Activated naive CD8-positive, alpha-beta T cell (primary cell): ENCODE measurements around the gene FRMD3.

ENCODE experiments used
- H3K27ac Mint-ChIP-seq: one replicate; pipeline ENCODE4 v1.8.0; 2021; ENCODE audit warnings: mixed read lengths
- H3K27me3 Mint-ChIP-seq: one replicate; pipeline ENCODE4 v1.8.0; 2021; ENCODE audit warnings: mixed read lengths
- H3K36me3 Mint-ChIP-seq: one replicate; pipeline ENCODE4 v1.8.0; 2021; ENCODE audit warnings: mixed read lengths
- H3K4me1 Mint-ChIP-seq: one replicate; pipeline ENCODE4 v1.8.0; 2021; ENCODE audit warnings: low read depth, mixed read lengths
- H3K4me3 Mint-ChIP-seq: one replicate; pipeline ENCODE4 v1.8.0; 2021; ENCODE audit warnings: mild to moderate bottlenecking, mixed read lengths
- H3K9me3 Mint-ChIP-seq: one replicate; pipeline ENCODE4 v1.8.0; 2021; ENCODE audit warnings: low read depth, mixed read lengths

FRMD3 gene

DNA sequence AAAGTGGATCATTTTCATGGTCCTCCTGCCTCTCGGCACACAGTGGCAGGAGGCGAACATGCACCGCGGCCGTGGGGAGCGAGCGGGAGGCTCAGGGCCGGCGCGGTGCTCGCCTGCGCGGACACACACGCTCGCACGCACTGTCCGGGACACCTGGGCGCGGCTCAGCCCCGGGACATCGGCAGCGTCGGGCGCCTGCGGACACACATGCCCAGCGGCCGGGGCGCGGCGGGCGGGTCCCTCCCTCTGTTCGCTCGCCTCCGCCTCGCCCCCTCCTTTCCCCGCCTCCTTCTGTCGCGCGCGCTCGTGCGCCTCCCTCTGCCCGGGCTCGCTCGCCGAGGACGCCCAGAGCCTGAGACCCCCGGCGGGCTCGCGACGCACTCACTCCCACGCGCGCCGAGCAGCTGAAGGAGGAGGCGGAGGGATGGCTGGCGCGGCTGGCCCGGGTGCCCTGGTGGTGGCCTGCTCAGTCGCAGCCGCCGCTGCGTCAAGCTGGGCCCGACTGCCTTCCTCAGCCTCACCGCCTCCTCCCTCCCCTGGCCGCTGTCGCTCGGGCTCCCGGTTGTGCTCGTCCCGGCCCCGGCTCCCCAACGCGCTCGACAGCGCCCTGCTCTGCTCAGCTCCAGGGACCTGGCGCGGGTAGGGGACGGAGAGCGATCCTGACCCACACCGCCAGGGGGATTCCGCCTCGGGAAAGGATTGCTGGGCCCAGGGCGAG is at the start of gene FRMD3:
Gene FRMD3 (minus strand): TSS at position 230 of the 718 bp plus-strand sequence. CDS start 170 bp downstream, at position 60.
- Mint-ChIP-seq H3K27ac (no peak within 1 kb of the TSS), H3K9me3 (no peaks in the 10 kb centered on the region), H3K36me3 (peaks cover 6% of the 10 kb centered on the region), H3K4me1 (peaks cover 5% of the 10 kb centered on the region), H3K27me3 (peaks cover 13% of the 10 kb centered on the region), H3K4me3 (peak within 1 kb of the TSS; percentile 38)

DNA sequence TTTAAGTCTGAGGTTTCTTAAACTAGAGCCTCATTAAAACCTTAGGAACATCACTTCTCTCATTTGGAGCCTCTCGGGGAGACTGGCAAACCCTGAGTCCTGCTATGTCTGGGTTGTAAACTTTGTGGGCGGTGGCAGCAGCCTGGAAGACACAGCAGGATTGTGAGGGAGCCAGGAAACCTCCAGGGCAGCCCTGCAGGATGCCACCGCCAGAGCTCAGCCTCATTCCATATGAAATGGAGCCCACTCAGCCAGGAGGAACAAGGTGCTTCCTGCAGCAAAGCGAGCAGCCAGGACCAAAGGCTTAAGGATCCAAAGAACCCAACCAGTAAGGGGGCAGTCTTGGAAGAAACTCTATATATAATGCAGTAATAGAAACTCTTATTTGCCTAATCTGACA is 46.8 kb upstream of the FRMD3 start:
- Mint-ChIP-seq H3K4me1 (no peaks in the 10 kb centered on the region), H3K36me3 (peaks cover 15% of the 10 kb centered on the region), H3K4me3 (no peak overlapping the region), H3K9me3 (no peaks in the 10 kb centered on the region), H3K27ac (no peak overlapping the region), H3K27me3 (no peaks in the 10 kb centered on the region)

- H3K27ac Mint-ChIP-seq: no peak overlapping the region
- no peaks in the 10 kb centered on the region for H3K4me1 Mint-ChIP-seq
- H3K4me3 Mint-ChIP-seq: no peak overlapping the region
- H3K9me3 Mint-ChIP-seq: no peaks in the 10 kb centered on the region
- no peaks in the 10 kb centered on the region for H3K27me3 Mint-ChIP-seq
- peaks cover 22% of the 10 kb centered on the region for H3K36me3 Mint-ChIP-seq
Observed at GRCh38 chr9:83583151-83584014, 45.2 kb upstream of the FRMD3 start.

- no peaks in the 10 kb centered on the region for H3K4me1 Mint-ChIP-seq
- peaks cover 4% of the 10 kb centered on the region for H3K9me3 Mint-ChIP-seq
- H3K4me3 Mint-ChIP-seq: no peak overlapping the region
- no peaks in the 10 kb centered on the region for H3K27me3 Mint-ChIP-seq
- peaks cover 33% of the 10 kb centered on the region for H3K36me3 Mint-ChIP-seq
- no peak overlapping the region for H3K27ac Mint-ChIP-seq
Observed at GRCh38 chr9:83582029-83582428, 43.8 kb upstream of the FRMD3 start.

- H3K4me3 Mint-ChIP-seq: no peak overlapping the region
- peaks cover 32% of the 10 kb centered on the region for H3K36me3 Mint-ChIP-seq
- no peaks in the 10 kb centered on the region for H3K27me3 Mint-ChIP-seq
- peaks cover 4% of the 10 kb centered on the region for H3K9me3 Mint-ChIP-seq
- H3K4me1 Mint-ChIP-seq: no peaks in the 10 kb centered on the region
- H3K27ac Mint-ChIP-seq: no peak overlapping the region
Observed at GRCh38 chr9:83574482-83574881, 36.3 kb upstream of the FRMD3 start.

GRCh38 chr9:83572524-83572923 is 34.3 kb upstream of the FRMD3 start:
- Mint-ChIP-seq H3K4me3 (no peak overlapping the region), H3K27me3 (no peaks in the 10 kb centered on the region), H3K36me3 (peaks cover 16% of the 10 kb centered on the region), H3K9me3 (peaks cover 2% of the 10 kb centered on the region), H3K4me1 (no peaks in the 10 kb centered on the region), H3K27ac (no peak overlapping the region)

- Mint-ChIP-seq H3K9me3 (no peaks in the 10 kb centered on the region), H3K36me3 (peaks cover 8% of the 10 kb centered on the region), H3K27ac (no peak overlapping the region), H3K4me1 (no peaks in the 10 kb centered on the region), H3K4me3 (no peak overlapping the region), H3K27me3 (no peaks in the 10 kb centered on the region)
Observed at GRCh38 chr9:83570359-83570758, 32.2 kb upstream of the FRMD3 start.

DNA sequence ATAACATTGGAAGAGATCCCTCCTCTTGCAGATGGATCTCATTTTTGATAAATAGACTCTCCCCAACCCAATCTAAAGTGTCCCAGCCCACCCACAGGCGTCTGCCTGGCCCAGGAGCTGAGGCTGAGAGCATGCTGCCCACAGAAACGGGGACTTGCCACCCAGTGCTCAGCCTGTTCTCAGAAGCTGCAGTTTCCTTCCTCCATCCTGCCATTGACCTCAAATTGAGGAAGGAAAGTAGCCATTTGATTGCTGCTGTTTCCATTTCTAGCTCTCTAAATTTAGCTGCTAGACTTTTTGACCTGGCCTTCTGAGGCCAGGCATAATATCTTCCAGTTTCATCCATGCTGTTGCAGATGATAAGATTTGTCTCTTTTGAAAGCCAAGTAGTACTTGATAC is 31.1 kb upstream of the FRMD3 start:
- Mint-ChIP-seq H3K9me3 (no peaks in the 10 kb centered on the region), H3K27me3 (no peaks in the 10 kb centered on the region), H3K4me1 (no peaks in the 10 kb centered on the region), H3K4me3 (no peak overlapping the region), H3K27ac (no peak overlapping the region), H3K36me3 (peaks cover 6% of the 10 kb centered on the region)

- Mint-ChIP-seq H3K27me3 (no peaks in the 10 kb centered on the region), H3K27ac (no peak overlapping the region), H3K9me3 (no peaks in the 10 kb centered on the region), H3K4me3 (no peak overlapping the region), H3K4me1 (no peaks in the 10 kb centered on the region), H3K36me3 (peaks cover 13% of the 10 kb centered on the region)
Observed at GRCh38 chr9:83563360-83563759, 25.2 kb upstream of the FRMD3 start.

GRCh38 chr9:83560169-83560826 is 22.1 kb upstream of the FRMD3 start:
- H3K9me3 Mint-ChIP-seq: no peaks in the 10 kb centered on the region

GRCh38 chr9:83557771-83558170 is 19.6 kb upstream of the FRMD3 start:
- Mint-ChIP-seq H3K4me3 (no peak overlapping the region), H3K4me1 (no peaks in the 10 kb centered on the region), H3K27me3 (no peaks in the 10 kb centered on the region), H3K27ac (no peak overlapping the region), H3K36me3 (peaks cover 23% of the 10 kb centered on the region), H3K9me3 (peaks cover 16% of the 10 kb centered on the region)

More at GRCh38 chr9:83560169-83560826, 22.1 kb upstream of the FRMD3 start:
- H3K4me3 Mint-ChIP-seq: no peak overlapping the region
- no peaks in the 10 kb centered on the region for H3K4me1 Mint-ChIP-seq
- no peak overlapping the region for H3K27ac Mint-ChIP-seq
- H3K27me3 Mint-ChIP-seq: no peaks in the 10 kb centered on the region
- H3K36me3 Mint-ChIP-seq: peaks cover 18% of the 10 kb centered on the region

DNA sequence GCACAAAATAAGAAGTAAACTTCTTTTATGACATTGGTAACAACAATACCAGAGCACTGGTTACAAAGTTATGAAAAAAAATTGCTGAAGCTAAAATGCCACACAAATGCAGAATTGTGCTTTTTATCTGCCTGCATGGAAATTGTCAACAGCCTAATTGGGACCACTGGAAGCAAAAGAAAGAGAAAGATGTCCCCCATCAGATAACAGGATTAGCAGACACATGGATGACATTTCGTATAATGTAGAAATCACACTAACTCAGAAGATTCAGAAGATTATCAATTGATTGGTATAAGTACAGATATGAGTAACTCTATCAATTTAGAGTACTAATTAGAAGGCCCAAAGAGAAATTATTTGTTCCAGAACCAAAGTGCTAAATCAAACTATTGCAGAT is 19.1 kb upstream of the FRMD3 start:
- Mint-ChIP-seq H3K4me3 (no peak overlapping the region), H3K27me3 (no peaks in the 10 kb centered on the region), H3K36me3 (peaks cover 23% of the 10 kb centered on the region), H3K9me3 (peaks cover 19% of the 10 kb centered on the region), H3K27ac (no peak overlapping the region), H3K4me1 (no peaks in the 10 kb centered on the region)

DNA sequence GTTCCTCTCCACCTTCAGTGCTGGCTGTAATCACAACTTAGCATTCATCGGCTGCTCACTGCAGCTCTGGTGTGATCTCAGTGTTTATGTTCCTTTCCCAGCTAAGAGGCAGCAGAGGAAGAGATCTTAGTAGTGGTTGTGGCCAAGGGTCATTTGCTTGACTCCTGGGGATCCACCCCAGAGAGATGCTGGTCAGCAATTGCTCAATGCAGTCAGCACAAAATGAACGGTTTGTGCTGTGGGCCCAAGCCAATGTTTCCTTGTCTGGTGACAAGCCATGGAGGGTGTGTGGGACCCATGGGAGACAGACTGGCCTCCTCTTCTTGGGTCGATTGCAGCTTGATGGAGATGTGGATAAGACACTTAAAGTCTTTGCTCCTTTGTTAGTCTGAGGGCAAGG is 16.1 kb upstream of the FRMD3 start:
- no peak overlapping the region for H3K27ac Mint-ChIP-seq
- H3K36me3 Mint-ChIP-seq: peaks cover 18% of the 10 kb centered on the region
- no peak overlapping the region for H3K4me3 Mint-ChIP-seq
- peaks cover 24% of the 10 kb centered on the region for H3K9me3 Mint-ChIP-seq
- H3K4me1 Mint-ChIP-seq: no peaks in the 10 kb centered on the region
- no peaks in the 10 kb centered on the region for H3K27me3 Mint-ChIP-seq

DNA sequence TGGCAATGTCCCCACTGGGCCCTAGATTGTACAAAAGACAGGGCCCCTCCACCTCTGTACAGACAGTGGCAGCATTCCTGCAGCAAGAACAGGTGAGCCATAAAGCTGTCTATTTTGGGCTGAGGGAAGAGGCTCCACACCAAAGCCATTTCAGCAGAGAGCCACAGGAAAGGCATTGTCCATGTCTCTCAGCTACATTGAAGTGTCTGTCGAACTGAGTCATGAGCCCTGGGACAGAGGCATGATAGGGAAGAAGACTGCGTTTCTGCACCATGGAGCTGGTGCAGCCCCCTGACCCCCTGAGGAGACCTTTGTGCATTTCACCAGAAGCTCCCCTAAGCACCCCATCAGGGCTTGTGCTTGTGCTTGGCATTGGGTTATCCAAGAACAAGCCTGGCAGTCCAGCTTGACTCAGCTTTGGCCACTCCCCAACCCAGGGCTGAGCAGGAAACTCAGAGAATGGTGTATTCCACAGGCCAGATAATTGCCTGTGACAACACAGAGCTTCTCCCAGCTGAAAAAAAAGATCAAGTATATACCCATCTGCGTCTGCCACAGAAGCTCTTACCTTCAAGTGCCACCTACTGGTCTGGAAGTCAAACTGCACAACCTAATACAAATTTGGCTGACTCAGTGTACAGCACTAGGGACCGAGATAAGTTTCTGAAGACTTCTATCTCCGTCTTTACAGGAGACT is 5.9 kb upstream of the FRMD3 start:
- Mint-ChIP-seq H3K36me3 (peaks cover 15% of the 10 kb centered on the region), H3K27ac (no peak overlapping the region), H3K27me3 (peaks cover 4% of the 10 kb centered on the region), H3K4me3 (no peak overlapping the region), H3K9me3 (peaks cover 11% of the 10 kb centered on the region), H3K4me1 (peaks cover under 1% of the 10 kb centered on the region)

- Mint-ChIP-seq H3K36me3 (peaks cover 6% of the 10 kb centered on the region), H3K4me3 (peak overlapping the region; percentile 38), H3K27ac (no peak overlapping the region), H3K9me3 (no peaks in the 10 kb centered on the region), H3K27me3 (peaks cover 13% of the 10 kb centered on the region), H3K4me1 (peaks cover 5% of the 10 kb centered on the region)
Observed at GRCh38 chr9:83538890-83539238, 663 bp upstream of the FRMD3 start.
